ENCODE results near the gene CTSF. TPM values are rescaled to one million over a fixed set of nuclear protein-coding genes. Genes with fewer than 3 reads are reported as not detected.

CTSF gene
- total RNA-seq, 1 experiment from 2014 or later = 0.98 TPM

GRCh38 chr11:66609721-66610617 lies 41.6 kb upstream of the CTSF start:
- no peak for TF ChIP-seq CTCF (conservative IDR thresholded peaks at IDR 0.05)
- Histone ChIP-seq H2BK15ac (ENCODE audit: low read depth, low read length) (no peak overlapping the region), H3K23me2 (ENCODE audit: insufficient read length, low read depth, low read length, poor library complexity, severe bottlenecking) (no peaks in the 10 kb centered on the region), H3K56ac (ENCODE audit: insufficient read length, low read depth, low read length) (no peak overlapping the region), H3K27me3 (ENCODE audit: insufficient read depth, low read length) (no peaks in the 10 kb centered on the region), H4K8ac (replicated peaks; ENCODE audit: insufficient read length, low read depth, low read length) (no peak overlapping the region), H3K18ac (ENCODE audit: insufficient read length, low read depth, low read length) (no peak overlapping the region), H2BK20ac (ENCODE audit: low read depth, low read length, poor library complexity, severe bottlenecking) (no peak overlapping the region), H2BK12ac (ENCODE audit: insufficient read length, low read depth, low read length) (no peak overlapping the region), H3T11ph (ENCODE audit: low read length) (no peak overlapping the region), H4K20me1 (ENCODE audit: control insufficient read depth, insufficient read depth, insufficient read length) (no peaks in the 10 kb centered on the region), H3K79me1 (ENCODE audit: insufficient read depth, low read depth, low read length, poor library complexity, severe bottlenecking) (no peaks in the 10 kb centered on the region), H4K91ac (ENCODE audit: insufficient read length, low read depth, low read length) (no peak overlapping the region), H2AK5ac (ENCODE audit: insufficient read length, low read length) (no peak overlapping the region), H4K5ac (ENCODE audit: insufficient read length, low read depth, low read length) (no peak overlapping the region), H2BK120ac (ENCODE audit: low read depth, low read length, poor library complexity, severe bottlenecking) (no peak overlapping the region), H3K9ac (ENCODE audit: extremely low read depth, insufficient read length, low read length) (no peak overlapping the region), H3K9me3 (ENCODE audit: control insufficient read depth, low read depth, low read length) (no peaks in the 10 kb centered on the region), H2BK5ac (ENCODE audit: insufficient read length, low read length) (no peak overlapping the region), H2AFZ (ENCODE audit: low read length) (no peak overlapping the region), H3K23ac (ENCODE audit: insufficient read length, low read depth, low read length) (no peak overlapping the region), H3K79me2 (ENCODE audit: insufficient read depth, low read length) (no peaks in the 10 kb centered on the region), H3K4me1 (ENCODE audit: insufficient read depth, low read length) (no peaks in the 10 kb centered on the region), H3K27ac (ENCODE audit: insufficient read length, low read depth, low read length) (no peak overlapping the region), H3K4ac (ENCODE audit: low read depth, low read length) (no peak overlapping the region), H3K4me2 (ENCODE audit: insufficient read depth, insufficient read length, low read length) (no peak overlapping the region), H3K14ac (ENCODE audit: insufficient read depth, low read length) (no peak overlapping the region)
- no peak overlapping the region for H3K4me3 Mint-ChIP-seq
- peaks cover 0 to 35% (median 28%) of the 10 kb centered on the region in 3 experiments; a peak in 6 of 7 replicates for H3K36me3 Mint-ChIP-seq (ENCODE audit: insufficient read depth in 1 of 3, low read depth in 3 of 3)
- WGBS (ENCODE audit: extremely low coverage, insufficient read length, low lambda C conversion rate) = no CpG with 5 or more reads among the region's 4 CpGs
- H3K27me3 Mint-ChIP-seq (ENCODE audit: low read depth) = no peaks in the 10 kb centered on the region
- no peak for DNase-seq
- H3K27ac Mint-ChIP-seq = no peak overlapping the region
- H3K9me3 Mint-ChIP-seq = peaks cover 0 to 3% of the 10 kb centered on the region in 2 experiments; a peak in 2 of 5 replicates
- H3K4me1 Mint-ChIP-seq = no peaks in the 10 kb centered on the region
